ENCODE results near the gene OXSR1.
"Not testable (repeated sequence)": the region's sequence is repeated elsewhere in the genome, so short reads cannot be mapped to it uniquely, and the experiment has no call there.

The OXSR1 gene

GRCh38 chr3:38274864-38275649 is 109.7 kb downstream of the OXSR1 start:
- DNase-seq (ENCODE audit: low read depth) = no peak

GRCh38 chr3:38275658-38276057 is 110.3 kb downstream of the OXSR1 start:
- no peak for DNase-seq (ENCODE audit: low read depth)

GRCh38 chr3:38276081-38276916 is 111.0 kb downstream of the OXSR1 start:
- no peak for DNase-seq (ENCODE audit: low read depth)

DNA sequence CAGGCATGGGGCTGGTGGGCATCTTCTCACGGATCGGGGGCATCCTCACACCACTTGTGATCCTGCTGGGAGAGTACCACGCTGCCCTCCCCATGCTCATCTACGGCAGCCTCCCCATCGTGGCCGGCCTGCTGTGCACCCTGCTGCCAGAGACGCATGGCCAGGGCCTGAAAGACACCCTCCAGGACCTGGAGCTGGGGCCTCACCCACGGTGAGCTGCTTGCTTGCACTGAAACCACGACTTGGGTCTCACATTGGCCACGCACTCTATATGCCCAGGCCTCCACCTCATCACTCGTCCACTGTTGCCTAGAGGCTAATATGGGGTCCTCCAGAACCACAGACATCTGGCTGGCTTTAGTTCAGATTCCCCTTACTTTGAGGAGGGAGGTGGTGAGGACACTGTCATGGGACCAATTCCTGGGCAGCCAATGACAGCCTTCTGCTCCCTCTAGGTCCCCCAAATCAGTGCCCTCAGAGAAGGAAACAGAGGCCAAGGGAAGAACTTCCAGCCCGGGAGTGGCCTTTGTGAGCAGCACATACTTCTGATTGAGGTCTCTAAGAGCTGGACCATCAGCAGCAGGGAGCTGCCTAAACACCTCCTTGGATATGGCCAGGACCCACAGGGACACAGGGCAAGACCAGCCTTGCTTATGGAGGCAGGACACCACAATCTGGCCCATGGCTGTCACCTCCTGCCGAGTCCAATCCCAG is 111.7 kb downstream of the OXSR1 start:
- DNase-seq (ENCODE audit: low read depth) = no peak

DNA sequence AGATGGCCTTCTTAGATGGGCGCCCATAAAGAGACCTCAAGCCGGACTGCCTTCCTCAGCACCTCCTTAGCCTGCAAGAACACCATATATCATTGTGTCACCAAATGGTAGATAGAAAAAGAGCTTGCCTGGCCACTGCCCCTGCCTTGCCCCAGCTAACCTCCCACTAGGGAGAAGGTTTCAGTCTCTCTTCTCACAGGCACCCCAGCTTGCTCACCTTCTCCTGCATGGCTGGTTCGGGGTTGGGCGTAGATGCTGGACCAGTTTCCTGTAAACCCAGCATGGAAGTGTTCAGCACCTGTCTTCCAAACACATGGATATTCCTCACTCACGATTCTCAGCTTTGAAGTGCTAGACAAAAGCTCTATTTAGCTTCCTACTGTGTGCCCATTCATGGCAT is 113.5 kb downstream of the OXSR1 start:
- DNase-seq (ENCODE audit: low read depth) = no peak

DNA sequence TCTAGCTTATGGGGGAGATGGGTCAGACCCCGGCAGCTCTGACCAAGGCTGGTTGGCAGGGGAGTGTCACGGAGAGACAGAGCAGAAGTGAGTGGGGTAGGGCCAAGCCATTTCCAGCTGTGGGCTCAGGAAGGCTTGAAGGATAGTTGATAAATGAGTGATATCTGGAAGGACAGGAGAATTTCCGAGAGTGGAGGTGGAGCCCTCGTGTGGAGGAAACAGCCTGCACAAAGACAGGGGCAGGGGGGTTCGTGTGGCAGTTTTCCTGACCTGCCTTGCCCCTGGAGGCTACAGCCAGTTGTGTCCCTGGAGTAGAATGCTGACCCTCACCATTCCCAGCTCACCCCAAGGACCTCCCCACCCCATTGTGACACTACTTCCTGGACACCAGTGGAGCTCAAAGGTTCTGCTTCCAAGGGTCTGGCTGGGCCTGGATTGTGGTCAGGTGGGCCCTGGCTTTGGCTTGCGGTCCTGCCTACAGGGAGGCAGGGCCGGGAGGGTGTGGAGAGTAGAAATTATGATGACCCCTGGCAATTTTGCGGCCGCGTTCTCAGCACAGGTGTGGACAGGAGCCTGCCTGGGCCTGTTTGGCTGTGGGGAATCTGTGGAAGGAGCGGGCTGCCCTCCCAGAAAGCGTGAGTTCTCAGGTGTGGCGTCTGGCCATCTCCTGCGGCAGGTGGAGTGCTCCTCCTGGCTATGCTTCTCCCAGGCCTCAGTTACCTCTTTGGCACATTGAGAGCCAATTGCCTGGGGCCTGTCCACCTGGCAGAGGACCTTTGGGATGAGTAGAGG is 116.8 kb downstream of the OXSR1 start, which contains the start of gene SLC22A14:
Gene SLC22A14, plus strand, starts transcription at position 400 of the 792 bp plus-strand sequence. CDS start 23,733 bp downstream, outside the sequence.
- DNase-seq (ENCODE audit: low read depth) = no peak

DNA sequence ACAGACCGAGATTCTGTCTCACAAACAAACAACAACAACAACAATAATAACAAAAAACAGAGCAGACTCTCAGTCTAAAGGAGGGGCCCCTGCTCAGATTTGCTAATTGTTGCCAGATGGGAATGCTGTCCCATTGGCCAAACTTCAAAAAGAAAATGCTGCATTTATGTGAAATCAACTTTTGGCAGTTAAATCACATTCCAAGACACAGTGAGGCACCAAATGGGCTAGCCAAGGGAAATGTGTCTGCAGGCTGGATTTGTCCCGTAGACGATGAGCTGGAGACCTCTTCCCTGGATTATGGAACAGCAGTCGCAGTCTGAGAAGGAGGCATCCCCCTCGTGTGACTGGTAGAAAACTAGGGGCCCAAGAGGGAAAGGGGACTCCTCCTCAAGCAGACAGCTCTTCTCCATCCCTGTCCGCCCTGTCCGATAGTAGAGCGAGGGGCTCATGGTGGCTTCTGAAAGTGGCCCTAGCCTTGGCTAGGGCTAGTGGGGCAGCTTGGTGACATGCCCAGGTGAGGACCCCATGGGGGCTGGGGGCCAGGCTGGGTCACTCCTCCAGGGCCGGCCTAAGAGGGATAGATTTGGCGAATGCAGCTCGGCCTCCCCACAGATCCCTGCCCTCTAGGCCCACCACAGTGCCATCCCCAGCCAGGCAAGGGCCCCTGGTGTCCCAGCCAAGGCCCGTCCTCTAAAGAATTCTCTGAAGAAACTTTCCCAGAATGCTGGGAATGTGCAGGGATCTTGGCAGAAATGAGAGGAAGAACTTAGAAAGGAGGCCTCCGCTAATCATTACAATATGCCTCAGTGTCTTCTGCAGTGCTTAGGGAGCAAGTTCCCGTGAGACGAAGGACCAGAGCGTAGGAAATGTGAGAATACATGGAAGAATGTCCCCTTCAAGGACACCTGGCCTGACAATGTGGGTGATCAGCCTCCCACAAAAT is 118.7 kb downstream of the OXSR1 start:
- DNase-seq (ENCODE audit: low read depth) = no peak

DNA sequence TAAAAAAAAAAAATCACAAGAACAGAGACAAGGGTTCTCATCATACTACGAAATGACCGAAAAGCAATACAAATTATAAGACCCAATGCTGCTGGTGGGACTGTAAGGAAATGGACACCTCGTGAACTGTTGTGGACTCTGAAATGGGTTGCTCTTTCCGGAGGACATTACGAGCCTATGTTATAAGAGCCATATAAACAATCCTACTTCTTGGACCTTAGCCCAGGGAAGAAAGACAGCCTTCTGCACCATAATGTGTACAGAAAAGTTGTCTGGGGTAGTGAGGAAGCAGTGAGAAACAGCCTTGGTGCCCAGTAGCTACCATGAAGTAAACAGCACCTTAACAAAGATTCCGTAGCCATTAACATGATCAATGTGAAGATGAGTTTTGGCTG is 119.4 kb downstream of the OXSR1 start:
- DNase-seq (ENCODE audit: low read depth) = no peak

GRCh38 chr3:38289286-38290217 is 124.2 kb downstream of the OXSR1 start:
- not testable (repeated sequence) for DNase-seq (ENCODE audit: low read depth)

- DNase-seq (ENCODE audit: low read depth) = not testable (repeated sequence)
Measured at GRCh38 chr3:38297053-38297452, 131.7 kb downstream of the OXSR1 start.

- no peak for DNase-seq (ENCODE audit: low read depth)
Measured at GRCh38 chr3:38297537-38297936, 132.2 kb downstream of the OXSR1 start.

- no peak for DNase-seq (ENCODE audit: low read depth)
Measured at GRCh38 chr3:38297947-38298711, 132.8 kb downstream of the OXSR1 start.
